AG04450 (cell line): ENCODE measurements around the gene DUSP6. TPM values are rescaled to one million over a fixed set of nuclear protein-coding genes. Genes with fewer than 3 reads are reported as not detected.

Source experiments
- CTCF ChIA-PET: fragments of 300-600, 350-600 bp; formaldehyde crosslinking; extraction: SDS; loops from one replicate; lab custom pipeline; 2022; ENCODE audit warnings: antibody characterized with exemption, inconsistent platforms; lab: Charles Lee
- POLR2A ChIA-PET: fragments of 350-600 bp; formaldehyde crosslinking; extraction: SDS; loops from one replicate; lab custom pipeline; 2021; ENCODE audit warnings: antibody characterized with exemption, inconsistent platforms; lab: Yijun Ruan, JAX
- DNase-seq: peaks from one replicate; pipeline ENCODE4 v3.0.0-alpha.2; 2011; ENCODE audit warnings: low read depth, low spot score
- H3K27ac ChIP-seq: one replicate; pipeline ENCODE4 v1.5.1; 2012; ENCODE audit warnings: low read depth, low read length, control low read depth
- H3K27me3 ChIP-seq: one replicate; pipeline ENCODE4 v1.6.0; 2012; ENCODE audit warnings: low read length; ENCODE audit not compliant: control insufficient read depth, insufficient read depth
- H3K4me3 ChIP-seq: 2 replicates; pipeline ENCODE4 v1.5.1; 2011; ENCODE audit warnings: mild to moderate bottlenecking, low read depth, low read length, control low read depth
- H3K9me3 ChIP-seq: 2 replicates; pipeline ENCODE4 v1.5.1; 2012; ENCODE audit warnings: low read length; ENCODE audit not compliant: control insufficient read depth, insufficient read depth
- polyA plus RNA-seq: library from polyadenylated mRNA; depleted of rRNA; stranded (reverse); fragments of >200 nt; gene quantifications from 2 replicates; pipeline ENCODE4 v1.2.3, GENCODE V29; 2011
- TF ChIP-seq, protein P1 (sequence below): IDR thresholded peaks from 2 replicates; pipeline ENCODE4 v1.5.1; 2011; ENCODE audit warnings: low read depth, low read length, control low read depth, inconsistent platforms

Gene DUSP6
- polyA plus RNA-seq, 1 experiment, result 27.9 TPM

DNA sequence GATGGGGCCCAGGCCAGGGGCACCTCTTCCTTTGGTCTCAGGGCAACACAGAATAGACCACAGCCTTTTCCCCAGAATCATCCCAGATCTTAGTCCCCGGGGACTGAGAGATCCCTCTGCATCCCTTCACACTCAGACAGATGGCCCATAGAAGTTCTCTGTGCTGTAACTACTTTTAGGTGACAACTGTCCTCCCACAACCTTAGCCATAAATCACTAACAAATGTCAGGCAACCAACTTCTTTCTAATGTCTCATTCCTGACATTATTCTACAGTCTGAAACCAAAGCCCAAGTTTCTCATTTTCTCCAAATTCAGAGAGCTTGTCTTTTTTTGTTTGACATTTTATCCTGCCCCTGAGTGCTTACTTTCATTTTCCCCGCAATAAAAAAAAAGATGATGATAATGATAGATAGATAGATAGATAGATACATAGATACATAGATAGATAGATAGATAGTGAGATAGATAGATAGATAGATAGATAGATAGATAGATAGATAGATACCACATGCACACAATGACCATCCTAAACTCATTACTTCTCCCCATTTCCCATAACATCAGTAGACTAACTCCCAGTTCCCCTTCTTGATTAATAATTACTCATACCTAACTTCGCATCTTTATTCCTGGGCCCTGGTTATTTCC, 28.6 kb downstream of the DUSP6 start:
- POLR2A ChIA-PET, result no interaction called here
- no peak for DNase-seq
- Histone ChIP-seq H3K4me3 (no peak overlapping the region), H3K27ac (no peak overlapping the region), H3K27me3 (no peaks in the 10 kb centered on the region), H3K9me3 (no peaks in the 10 kb centered on the region)
- CTCF ChIA-PET, result no interaction called here
- TF ChIP-seq, protein P1, sequence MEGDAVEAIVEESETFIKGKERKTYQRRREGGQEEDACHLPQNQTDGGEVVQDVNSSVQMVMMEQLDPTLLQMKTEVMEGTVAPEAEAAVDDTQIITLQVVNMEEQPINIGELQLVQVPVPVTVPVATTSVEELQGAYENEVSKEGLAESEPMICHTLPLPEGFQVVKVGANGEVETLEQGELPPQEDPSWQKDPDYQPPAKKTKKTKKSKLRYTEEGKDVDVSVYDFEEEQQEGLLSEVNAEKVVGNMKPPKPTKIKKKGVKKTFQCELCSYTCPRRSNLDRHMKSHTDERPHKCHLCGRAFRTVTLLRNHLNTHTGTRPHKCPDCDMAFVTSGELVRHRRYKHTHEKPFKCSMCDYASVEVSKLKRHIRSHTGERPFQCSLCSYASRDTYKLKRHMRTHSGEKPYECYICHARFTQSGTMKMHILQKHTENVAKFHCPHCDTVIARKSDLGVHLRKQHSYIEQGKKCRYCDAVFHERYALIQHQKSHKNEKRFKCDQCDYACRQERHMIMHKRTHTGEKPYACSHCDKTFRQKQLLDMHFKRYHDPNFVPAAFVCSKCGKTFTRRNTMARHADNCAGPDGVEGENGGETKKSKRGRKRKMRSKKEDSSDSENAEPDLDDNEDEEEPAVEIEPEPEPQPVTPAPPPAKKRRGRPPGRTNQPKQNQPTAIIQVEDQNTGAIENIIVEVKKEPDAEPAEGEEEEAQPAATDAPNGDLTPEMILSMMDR, result no peak

DNA sequence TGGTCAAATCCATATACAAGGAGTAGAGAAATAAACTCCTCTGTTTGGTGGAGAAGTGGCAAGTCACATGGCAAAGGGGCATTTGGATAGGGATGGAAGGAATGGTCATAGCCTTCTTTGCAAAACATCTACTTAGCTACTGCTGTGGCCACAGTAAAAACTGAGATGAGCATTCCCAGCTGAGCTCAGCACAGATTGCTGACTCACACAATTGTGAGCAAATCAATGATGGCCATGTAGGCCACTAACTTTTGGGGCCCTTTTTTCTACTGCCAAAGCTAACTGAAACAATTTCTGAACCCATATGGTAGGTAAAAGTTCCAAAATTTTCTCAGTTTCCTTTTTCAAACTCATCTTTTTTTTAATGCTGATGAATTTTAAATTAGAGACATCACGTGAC, 31.6 kb downstream of the DUSP6 start:
- no peak for DNase-seq
- POLR2A ChIA-PET, result no interaction called here
- no peak overlapping the region for H3K4me3 ChIP-seq
- H3K27me3 ChIP-seq, result no peaks in the 10 kb centered on the region
- CTCF ChIA-PET, result no interaction called here
- H3K27ac ChIP-seq, result no peak overlapping the region
- no peaks in the 10 kb centered on the region for H3K9me3 ChIP-seq
- TF ChIP-seq, protein P1, result no peak

DNA sequence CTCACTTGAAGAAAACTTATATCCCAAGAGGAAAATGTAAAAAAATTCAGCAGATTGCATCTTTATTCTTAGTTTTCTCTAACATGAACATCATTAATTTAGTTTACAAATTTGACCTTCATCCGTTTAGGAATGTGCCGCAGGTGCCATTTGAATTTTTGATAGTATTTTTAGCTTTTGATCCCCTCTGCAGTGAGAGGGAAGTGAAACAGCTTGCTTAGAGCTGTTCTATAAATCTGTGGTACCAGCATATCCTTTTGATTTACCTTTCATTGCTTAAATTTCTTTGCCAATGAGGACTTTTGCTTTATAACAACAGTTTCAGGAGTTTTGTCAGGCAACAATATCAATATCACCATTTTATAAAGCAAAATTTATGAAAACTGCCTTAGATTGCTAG, 32.7 kb downstream of the DUSP6 start:
- CTCF ChIA-PET, result no interaction called here
- Histone ChIP-seq H3K27me3 (no peaks in the 10 kb centered on the region), H3K27ac (no peak overlapping the region), H3K9me3 (no peaks in the 10 kb centered on the region), H3K4me3 (no peak overlapping the region)
- DNase-seq, result no peak
- TF ChIP-seq, protein P1, result no peak
- POLR2A ChIA-PET, result interaction anchor here (1.1 kb wide), 1 partner anchor 30 kb away, joined by 3 read pairs; no protein-coding TSS in a partner anchor

DNA sequence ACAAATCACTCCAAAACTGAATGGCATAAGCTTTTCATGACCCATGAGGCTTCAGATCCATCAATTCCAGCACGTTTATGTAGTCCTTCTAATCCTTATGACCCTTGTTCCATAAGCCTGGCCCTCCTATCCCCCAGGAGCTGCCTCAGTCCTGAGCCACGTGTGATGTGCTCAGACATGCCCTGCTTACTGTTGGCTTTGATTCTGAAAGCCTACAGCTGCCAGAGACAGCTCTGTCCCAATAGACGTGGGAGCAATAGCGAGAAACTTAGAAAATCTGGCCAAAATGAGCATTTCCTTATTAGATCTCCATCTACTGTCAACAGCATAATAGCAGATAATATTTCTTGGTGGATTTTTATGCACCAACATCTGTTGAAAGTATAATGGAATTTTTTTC, 33.2 kb downstream of the DUSP6 start:
- ChIA-PET POLR2A (interaction anchor here (1.1 kb wide), 1 partner anchor 30 kb away, joined by 3 read pairs; no protein-coding TSS in a partner anchor), CTCF (no interaction called here)
- TF ChIP-seq, protein P1, result no peak
- H3K27ac ChIP-seq, result no peak overlapping the region
- DNase-seq, result peak; percentile 1
- no peaks in the 10 kb centered on the region for H3K27me3 ChIP-seq
- H3K4me3 ChIP-seq, result no peak overlapping the region
- H3K9me3 ChIP-seq, result no peaks in the 10 kb centered on the region

DNA sequence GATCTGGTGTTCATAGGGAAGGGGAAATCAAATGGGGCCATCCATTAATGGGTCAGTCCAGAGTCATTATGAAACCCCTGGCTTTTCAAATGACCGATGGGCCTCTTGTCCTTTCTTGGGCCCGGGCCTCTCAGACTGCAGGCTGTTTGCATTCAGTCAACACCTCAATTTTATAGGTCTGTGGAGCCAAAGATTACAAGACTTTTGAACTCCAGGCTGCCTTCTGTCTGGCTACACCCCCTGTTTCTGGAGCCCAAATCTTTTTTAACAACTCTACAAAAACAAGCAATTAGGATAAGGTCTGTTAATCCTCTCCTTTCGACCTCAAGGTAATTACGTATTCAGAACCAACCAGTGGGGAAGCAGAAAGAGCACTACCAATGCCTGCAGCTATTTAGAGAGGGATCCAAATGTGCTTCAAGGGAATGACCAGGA, 35.6 kb downstream of the DUSP6 start:
- TF ChIP-seq, protein P1, result no peak
- Histone ChIP-seq H3K9me3 (no peaks in the 10 kb centered on the region), H3K27me3 (no peaks in the 10 kb centered on the region), H3K27ac (no peak overlapping the region), H3K4me3 (no peak overlapping the region)
- ChIA-PET CTCF (interaction anchor here (1.1 to 1.4 kb wide), 2 partner anchors 207 to 297 kb away, joined by 3 read pairs; partner anchors contain the start of gene GALNT4), POLR2A (no interaction called here)
- DNase-seq, result no peak
